H1 (cell line): ENCODE data around the gene NBAS. TPM values are rescaled to one million over a fixed set of nuclear protein-coding genes. Genes with fewer than 3 reads are reported as not detected.
A peak's percentile ranks its signal among the peaks of the same experiment; 100 is the strongest.

Source experiments
- CTCF ChIA-PET: fragments of 300-600 bp; sonication (Branson Sonifier 250); formaldehyde crosslinking; loops from one replicate; lab custom pipeline; 2021; ENCODE audit not compliant: partially characterized antibody; lab: Charles Lee
- POLR2A ChIA-PET: fragments of 300-600 bp; sonication (Branson Sonifier 250); formaldehyde crosslinking; loops from one replicate; lab custom pipeline; 2021; ENCODE audit warnings: inconsistent platforms; ENCODE audit not compliant: partially characterized antibody; lab: Charles Lee
- DNase-seq, 2 experiments: peaks; one replicate each; pipeline versions ENCODE4 v3.0.0 to v3.0.0-alpha.2; 2010 to 2022; ENCODE audit warnings: low spot score in 2 of 2, low read depth in 1 of 2, mixed read lengths in 1 of 2
- FAIRE-seq: peaks from 2 replicates; lab custom pipeline; 2011; peaks lifted over from hg19 to GRCh38; lab: Jason Lieb, UNC
- H2AFZ ChIP-seq: 2 replicates; pipeline ENCODE4 v1.8.1; 2012; ENCODE audit warnings: low read length, inconsistent platforms
- H2AK5ac ChIP-seq: 2 replicates; pipeline ENCODE4 v1.6.1; 2013; ENCODE audit warnings: low read depth, low read length
- H2BK120ac ChIP-seq: replicated peaks from 2 replicates; pipeline ENCODE3; 2013; ENCODE audit warnings: low read depth, low read length, inconsistent platforms
- H2BK12ac ChIP-seq: 2 replicates; pipeline ENCODE4 v1.6.1; 2013; ENCODE audit warnings: low read depth, low read length
- H2BK15ac ChIP-seq: 2 replicates; pipeline ENCODE4 v1.6.1; 2013; ENCODE audit warnings: low read length
- H2BK20ac ChIP-seq: 2 replicates; pipeline ENCODE4 v1.6.1; 2013; ENCODE audit warnings: low read length
- H2BK5ac ChIP-seq: 2 replicates; pipeline ENCODE4 v1.6.1; 2013; ENCODE audit warnings: low read depth, low read length
- H3K14ac ChIP-seq: 2 replicates; pipeline ENCODE4 v1.6.1; 2013; ENCODE audit warnings: inconsistent platforms; ENCODE audit not compliant: insufficient read length
- H3K18ac ChIP-seq: 2 replicates; pipeline ENCODE4 v1.6.1; 2013; ENCODE audit warnings: low read length; ENCODE audit errors: extremely low read depth
- H3K23ac ChIP-seq: 2 replicates; pipeline ENCODE4 v1.6.1; 2013; ENCODE audit warnings: inconsistent platforms; ENCODE audit not compliant: insufficient read length
- H3K23me2 ChIP-seq: 2 replicates; pipeline ENCODE4 v1.6.1; 2013; ENCODE audit warnings: low read depth, low read length
- H3K27ac ChIP-seq: 2 replicates; pipeline ENCODE4 v1.6.1; 2011; ENCODE audit warnings: low read depth, low read length, inconsistent platforms
- H3K27me3 ChIP-seq, 4 experiments: replicated peaks in 1 of 4; 1 replicate in 1 of 4; 2 replicates in 3 of 4; pipeline versions ENCODE4 v1.6.1 to v1.8.1; 2011 to 2013; ENCODE audit warnings: low read length in 3 of 4, mild to moderate bottlenecking in 3 of 4, inconsistent platforms in 2 of 4, mixed read lengths in 2 of 4, moderate library complexity in 1 of 4; ENCODE audit not compliant: control insufficient read depth in 3 of 4, insufficient read depth in 3 of 4; ENCODE audit errors: extremely low read depth in 1 of 4
- H3K36me3 ChIP-seq, 4 experiments: 2 replicates each; pipeline versions ENCODE4 v1.6.1 to v1.8.1; 2011 to 2013; ENCODE audit warnings: mild to moderate bottlenecking in 4 of 4, low read length in 3 of 4, moderate library complexity in 2 of 4, control low read depth in 1 of 4, inconsistent platforms in 1 of 4; ENCODE audit not compliant: insufficient read depth in 4 of 4, control insufficient read depth in 2 of 4
- H3K4ac ChIP-seq: replicated peaks from 2 replicates; pipeline ENCODE3; 2013; ENCODE audit warnings: low read length, low read depth, mixed read lengths, inconsistent platforms; ENCODE audit not compliant: insufficient read length
- H3K4me1 ChIP-seq, 4 experiments: replicated peaks in 1 of 4; 1 replicate in 1 of 4; 2 replicates in 3 of 4; pipeline versions ENCODE4 v1.6.1 to v1.8.1; 2011 to 2013; ENCODE audit warnings: low read length in 3 of 4, inconsistent platforms in 2 of 4, mixed read lengths in 1 of 4; ENCODE audit not compliant: insufficient read depth in 4 of 4, control insufficient read depth in 3 of 4
- H3K4me2 ChIP-seq, 2 experiments: 2 replicates each; pipeline versions ENCODE4 v1.6.1 to v1.8.1; 2011 to 2013; ENCODE audit warnings: low read depth in 2 of 2, low read length in 2 of 2, control low read depth in 1 of 2, inconsistent platforms in 1 of 2, mild to moderate bottlenecking in 1 of 2; ENCODE audit not compliant: insufficient read depth in 1 of 2
- H3K4me3 ChIP-seq, 4 experiments: fragments of 200-600, 300-600 bp in 1 of 4; sonication (generic), shearing (Covaris generic), sonication (Bioruptor Twin) in 1 of 4; 2 replicates each; pipeline versions ENCODE4 v1.5.1 to v1.8.1; 2011 to 2016; ENCODE audit warnings: low read length in 4 of 4, low read depth in 3 of 4, control low read depth in 2 of 4, inconsistent platforms in 2 of 4, mild to moderate bottlenecking in 2 of 4, mixed read lengths in 1 of 4, moderate library complexity in 1 of 4; ENCODE audit not compliant: insufficient read depth in 2 of 4; ENCODE audit errors: extremely low read depth in 1 of 4
- H3K56ac ChIP-seq: replicated peaks from 2 replicates; pipeline ENCODE3; 2013; ENCODE audit warnings: low read depth, mild to moderate bottlenecking, mixed read lengths, low read length, inconsistent platforms; ENCODE audit not compliant: insufficient read length
- H3K79me1 ChIP-seq: 2 replicates; pipeline ENCODE4 v1.6.1; 2013; ENCODE audit warnings: low read depth, low read length, control low read depth
- H3K79me2 ChIP-seq, 2 experiments: 2 replicates each; pipeline versions ENCODE4 v1.6.1 to v1.8.1; 2012 to 2013; ENCODE audit warnings: low read length in 2 of 2, mild to moderate bottlenecking in 2 of 2, inconsistent platforms in 1 of 2; ENCODE audit not compliant: insufficient read depth in 2 of 2, control insufficient read depth in 1 of 2
- H3K9ac ChIP-seq, 4 experiments: replicated peaks in 1 of 4; 1 replicate in 1 of 4; 2 replicates in 3 of 4; pipeline versions ENCODE4 v1.6.1 to v1.8.1; 2011 to 2013; ENCODE audit warnings: low read depth in 3 of 4, low read length in 3 of 4, control low read depth in 2 of 4, mild to moderate bottlenecking in 2 of 4, moderate library complexity in 2 of 4, inconsistent platforms in 1 of 4; ENCODE audit errors: extremely low read depth in 1 of 4
- H3K9me3 ChIP-seq, 2 experiments: 2 replicates each; pipeline versions ENCODE4 v1.6.1 to v1.8.1; 2012 to 2013; ENCODE audit warnings: mild to moderate bottlenecking in 2 of 2, moderate library complexity in 2 of 2, control low read depth in 1 of 2, inconsistent platforms in 1 of 2, low read depth in 1 of 2, low read length in 1 of 2, mixed read lengths in 1 of 2; ENCODE audit not compliant: insufficient read depth in 2 of 2
- H4K20me1 ChIP-seq, 2 experiments: replicated peaks in 1 of 2; 2 replicates each; pipeline versions ENCODE3 to v1.8.1; 2011 to 2013; ENCODE audit warnings: inconsistent platforms in 2 of 2, low read length in 2 of 2, mild to moderate bottlenecking in 1 of 2; ENCODE audit not compliant: insufficient read depth in 2 of 2, control insufficient read depth in 1 of 2
- H4K5ac ChIP-seq: 2 replicates; pipeline ENCODE4 v1.6.1; 2013; ENCODE audit warnings: low read length, low read depth, mixed read lengths, inconsistent platforms; ENCODE audit not compliant: insufficient read length
- H4K8ac ChIP-seq: 2 replicates; pipeline ENCODE4 v1.8.0; 2013; ENCODE audit warnings: mild to moderate bottlenecking, moderate library complexity, low read length, inconsistent platforms; ENCODE audit not compliant: insufficient read depth; ENCODE audit errors: extremely low read depth
- H4K91ac ChIP-seq: replicated peaks from 2 replicates; pipeline ENCODE3; 2013; ENCODE audit warnings: low read length, mixed read lengths, inconsistent platforms; ENCODE audit not compliant: insufficient read length
- ASH2L ChIP-seq: fragments of 200-600, 300-600 bp; sonication (generic); IDR thresholded peaks from one replicate; pipeline ENCODE4 v1.7.1; 2017; ENCODE audit warnings: low read length
- CBX8 ChIP-seq: fragments of 300-800, 300-1000 bp; sonication (generic); IDR thresholded peaks from 2 replicates; pipeline ENCODE4 v1.7.1; 2016; ENCODE audit warnings: low read depth, low read length, borderline replicate concordance
- CREB1 ChIP-seq: IDR thresholded peaks from 2 replicates; pipeline ENCODE4 v1.6.1; 2012; ENCODE audit warnings: inconsistent platforms
- HDAC2 ChIP-seq, 2 experiments: fragments of 300-600 bp in 1 of 2; sonication (generic) in 1 of 2; IDR thresholded peaks; 2 replicates each; pipeline ENCODE4 v1.6.1; 2011 to 2012; ENCODE audit warnings: low read depth in 2 of 2, low read length in 2 of 2, mild to moderate bottlenecking in 2 of 2, moderate library complexity in 2 of 2, borderline replicate concordance in 1 of 2, inconsistent platforms in 1 of 2
- JUND ChIP-seq: IDR thresholded peaks from 2 replicates; pipeline ENCODE4 v1.6.1; 2011; ENCODE audit warnings: mild to moderate bottlenecking, improper control_type of control experiment, low read length
- MAFK ChIP-seq: IDR thresholded peaks from 2 replicates; pipeline ENCODE4 v1.6.1; 2012; ENCODE audit warnings: low read depth, mild to moderate bottlenecking, improper control_type of control experiment, low read length
- SIN3A ChIP-seq, 2 experiments: IDR thresholded peaks in 1 of 2; conservative IDR thresholded peaks in 1 of 2; 2 replicates each; pipeline ENCODE4 v1.6.1; 2011 to 2012; ENCODE audit warnings: low read length in 2 of 2, improper control_type of control experiment in 1 of 2, low read depth in 1 of 2, mild to moderate bottlenecking in 1 of 2
- TCF12 ChIP-seq: IDR thresholded peaks from 2 replicates; pipeline ENCODE4 v1.6.1; 2011; ENCODE audit warnings: low read depth, mild to moderate bottlenecking, low read length
- TEAD4 ChIP-seq: IDR thresholded peaks from 2 replicates; pipeline ENCODE4 v1.6.1; 2012; ENCODE audit warnings: low read depth, low read length, inconsistent platforms, mixed read lengths
- WGBS, 2 experiments: shearing (Covaris generic) in 1 of 2; methylation state at CpG; one replicate each; pipeline versions ENCODE4 v1.1.6 to v1.1.7; 2013 to 2015; ENCODE audit warnings: low lambda C conversion rate in 2 of 2, mixed read lengths in 2 of 2, inconsistent platforms in 1 of 2, low coverage in 1 of 2, missing lambda C conversion rate in 1 of 2; ENCODE audit not compliant: insufficient replicate concordance in 2 of 2, insufficient coverage in 1 of 2, insufficient read length in 1 of 2; ENCODE audit errors: extremely low coverage in 1 of 2, missing lambda C conversion rate in 1 of 2; 5-methylcytosine and 5-hydroxymethylcytosine counted together
- polyA plus RNA-seq, 7 experiments: library from polyadenylated mRNA; depleted of rRNA in 3 of 7; stranded (reverse) in 5 of 7; unstranded in 2 of 7; fragments of >200 nt in 5 of 7; fragments of 200-250 nt in 2 of 7; gene quantifications; 1 replicate in 5 of 7; 2 replicates in 1 of 7; 4 replicates in 1 of 7; pipeline versions ENCODE4 v1.2.1 to v1.2.3, GENCODE V29; 2011 to 2013; ENCODE audit warnings: missing spikeins in 2 of 7, mixed read lengths in 2 of 7
- total RNA-seq: library from RNA; stranded (reverse); fragmentation: NEBNext Ultra II Directional; extraction: Animal tissue kit (Norgen Biotek cat#: 25700); gene quantifications from 2 replicates; pipeline ENCODE4 v1.2.1, GENCODE V29; 2021
- TF ChIP-seq, protein P1 (sequence below): IDR thresholded peaks from 2 replicates; pipeline ENCODE4 v1.6.1; 2012; ENCODE audit warnings: inconsistent platforms
- TF ChIP-seq, protein P2 (sequence below): IDR thresholded peaks from 2 replicates; pipeline ENCODE4 v1.6.1; 2012; ENCODE audit warnings: low read length, inconsistent platforms

NBAS gene
- total and polyA plus RNA-seq, 2 of the 8 experiments (the other 6 are each of a cell fraction or from before 2014, with no cell fraction given), result 19.6 to 34.8 TPM

DNA sequence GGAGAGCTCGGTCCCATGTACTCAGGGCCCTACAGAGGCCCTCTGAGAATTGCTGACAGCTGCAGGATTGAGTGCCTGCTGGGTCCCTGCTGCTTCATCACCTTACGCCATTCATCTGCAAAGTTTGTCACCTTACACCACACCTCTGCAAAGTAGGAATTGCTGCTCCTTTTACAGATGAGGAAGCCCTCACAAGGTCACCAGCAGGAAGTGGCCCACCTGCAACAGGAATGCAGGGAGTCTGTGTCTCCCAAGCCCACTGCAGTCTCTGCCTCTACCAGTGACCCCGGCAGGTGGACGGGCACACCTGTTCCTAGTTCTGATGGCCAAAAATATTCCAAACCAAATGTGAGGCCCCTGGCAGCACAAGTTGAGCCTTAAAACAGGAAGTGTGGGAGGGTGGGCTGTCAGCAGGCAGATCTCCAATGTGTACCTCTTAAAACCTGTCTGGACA, 441.4 kb downstream of the NBAS start:
- H3K79me1 ChIP-seq, result no peaks in the 10 kb centered on the region
- peak overlapping the region; percentile 10 to 50; a peak in 3 of 4 replicates for H3K4me2 ChIP-seq
- no peak overlapping the region for H4K8ac ChIP-seq
- no peak overlapping the region for H3K27ac ChIP-seq
- H2BK120ac ChIP-seq, result no peak overlapping the region
- POLR2A ChIA-PET, result no interaction called here
- H3K56ac ChIP-seq, result no peak overlapping the region
- DNase-seq (peak in 1 of 2 experiments; percentile 29), FAIRE-seq (peak; percentile 32)
- no peak overlapping the region for H2AK5ac ChIP-seq
- H3K27me3 ChIP-seq, result no peaks in the 10 kb centered on the region
- H3K18ac ChIP-seq, result no peak overlapping the region
- H4K5ac ChIP-seq, result no peak overlapping the region
- H3K79me2 ChIP-seq, result no peaks in the 10 kb centered on the region
- no peaks in the 10 kb centered on the region for H3K23me2 ChIP-seq
- H3K9ac ChIP-seq, result no peak overlapping the region
- H3K4me3 ChIP-seq, result no peak overlapping the region
- H2BK20ac ChIP-seq, result peak overlapping the region; percentile 62; the same call in 1 of the 2 replicates
- no peaks in the 10 kb centered on the region for H3K36me3 ChIP-seq
- no peak overlapping the region for H2AFZ ChIP-seq
- peaks cover 0 to 13% (median 5%) of the 10 kb centered on the region in 4 experiments; a peak in 6 of 7 replicates for H3K4me1 ChIP-seq
- no peak overlapping the region for H3K4ac ChIP-seq
- 0 out of 2 replicates have a peak overlapping the region, but pooled peaks have one; percentile 28 for H2BK12ac ChIP-seq
- CTCF ChIA-PET, result interaction anchor here (0.6 kb wide), 2 partner anchors 32 to 60 kb away, joined by 3 to 4 read pairs; no protein-coding TSS in a partner anchor
- WGBS, 2 experiments, result 41% methylated on average over 4 of the region's 4 CpGs; no CpG with 5 or more reads in 1 of the 2 experiments
- no peak overlapping the region for H2BK15ac ChIP-seq
- H3K9me3 ChIP-seq, result peaks cover 0 to 2% of the 10 kb centered on the region in 2 experiments; a peak in 1 of 4 replicates
- H3K23ac ChIP-seq, result no peak overlapping the region
- no peak overlapping the region for H3K14ac ChIP-seq
- H2BK5ac ChIP-seq, result peak overlapping the region; percentile 85; the same call in 1 of the 2 replicates
- no peak overlapping the region for H4K91ac ChIP-seq
- no peaks in the 10 kb centered on the region for H4K20me1 ChIP-seq
- no peak for TF ChIP-seq JUND
- TF ChIP-seq, protein P1, sequence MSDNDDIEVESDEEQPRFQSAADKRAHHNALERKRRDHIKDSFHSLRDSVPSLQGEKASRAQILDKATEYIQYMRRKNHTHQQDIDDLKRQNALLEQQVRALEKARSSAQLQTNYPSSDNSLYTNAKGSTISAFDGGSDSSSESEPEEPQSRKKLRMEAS, result peak; percentile 27; the same call in 1 of the 2 replicates
- 0 out of 4 replicates have a peak, but pooled peaks of 1 of the 2 experiments have one; percentile 44 for TF ChIP-seq HDAC2 (IDR thresholded peaks at IDR 0.05; ENCODE audit: borderline replicate concordance in 1 of 2, low read depth in 2 of 2, low read length in 2 of 2)
- TF ChIP-seq TEAD4, result peak; percentile 79
- TF ChIP-seq SIN3A (conservative IDR thresholded peaks at IDR 0.05 in 1 of 2, IDR thresholded peaks at IDR 0.05 in 1 of 2; ENCODE audit: low read depth in 1 of 2, low read length in 2 of 2), result no peak
- TF ChIP-seq ASH2L, result peak; percentile 21
- peak; percentile 23; the same call in 1 of the 2 replicates for TF ChIP-seq CREB1
- TF ChIP-seq, protein P2, sequence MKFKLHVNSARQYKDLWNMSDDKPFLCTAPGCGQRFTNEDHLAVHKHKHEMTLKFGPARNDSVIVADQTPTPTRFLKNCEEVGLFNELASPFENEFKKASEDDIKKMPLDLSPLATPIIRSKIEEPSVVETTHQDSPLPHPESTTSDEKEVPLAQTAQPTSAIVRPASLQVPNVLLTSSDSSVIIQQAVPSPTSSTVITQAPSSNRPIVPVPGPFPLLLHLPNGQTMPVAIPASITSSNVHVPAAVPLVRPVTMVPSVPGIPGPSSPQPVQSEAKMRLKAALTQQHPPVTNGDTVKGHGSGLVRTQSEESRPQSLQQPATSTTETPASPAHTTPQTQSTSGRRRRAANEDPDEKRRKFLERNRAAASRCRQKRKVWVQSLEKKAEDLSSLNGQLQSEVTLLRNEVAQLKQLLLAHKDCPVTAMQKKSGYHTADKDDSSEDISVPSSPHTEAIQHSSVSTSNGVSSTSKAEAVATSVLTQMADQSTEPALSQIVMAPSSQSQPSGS, result 0 out of 2 replicates have a peak, but pooled peaks have one; percentile 31
- TF ChIP-seq MAFK, result peak; percentile 84
- no peak for TF ChIP-seq CBX8
- TF ChIP-seq TCF12, result 0 out of 2 replicates have a peak, but pooled peaks have one; percentile 2
